Measurements from ENCODE around the gene EVA1A. TPM values are rescaled to one million over a fixed set of nuclear protein-coding genes. Genes with fewer than 3 reads are reported as not detected.

The EVA1A gene
- total and polyA plus RNA-seq, 4 donors = 45.7 to 206 (median 100) TPM

DNA sequence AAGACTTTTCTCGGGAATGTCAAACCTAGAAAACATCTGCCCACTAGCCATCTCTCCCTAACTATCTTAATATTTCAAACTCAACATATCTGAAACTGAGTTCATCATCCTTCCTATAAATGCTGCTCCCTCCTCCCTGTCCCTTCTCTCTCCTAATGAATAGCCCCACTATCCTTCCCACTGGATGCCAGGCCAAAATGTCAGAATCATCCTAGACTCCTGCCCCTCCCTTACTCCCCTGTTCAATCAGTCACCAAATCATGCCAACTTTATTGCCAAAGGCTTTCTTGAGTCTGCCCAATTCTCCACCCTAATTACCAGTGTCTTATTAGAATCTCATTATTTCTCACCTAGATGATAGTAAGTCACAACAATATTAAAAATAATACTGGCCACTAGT, 8.5 kb downstream of the EVA1A start:
- no peak for DNase-seq (ENCODE audit: low spot score)
- peaks cover 0 to 4% (median 2%) of the 10 kb centered on the region in 4 donors for H3K4me1 ChIP-seq (ENCODE audit: control insufficient read depth in 4 of 4, insufficient read depth in 4 of 4, low read length in 3 of 4)
- no peak overlapping the region for H3K27ac ChIP-seq (ENCODE audit: low read depth in 1 of 2, low read length in 2 of 2)
- H3K4me3 ChIP-seq (ENCODE audit: low read depth in 1 of 3, low read length in 3 of 3) = no peak overlapping the region
- no peaks in the 10 kb centered on the region for H3K27me3 ChIP-seq (ENCODE audit: control insufficient read depth in 4 of 4, insufficient read depth in 4 of 4, low read length in 3 of 4)
- no peaks in the 10 kb centered on the region for H3K9me3 ChIP-seq (ENCODE audit: control insufficient read depth in 4 of 4, low read length in 3 of 4)
- H3K9ac ChIP-seq (ENCODE audit: low read depth in 1 of 2, low read length in 2 of 2) = no peak overlapping the region
- TF ChIP-seq YY1 (IDR thresholded peaks at IDR 0.05) (no peak), RXRA (IDR thresholded peaks at IDR 0.05) (no peak), FOXA1 (IDR thresholded peaks at IDR 0.05) (no peak), REST (IDR thresholded peaks at IDR 0.05) (no peak), MAX (IDR thresholded peaks at IDR 0.05) (no peak), FOXA2 (IDR thresholded peaks at IDR 0.05) (no peak), HNF4G (IDR thresholded peaks at IDR 0.05) (no peak), ZBTB33 (IDR thresholded peaks at IDR 0.05) (no peak), EGR1 (IDR thresholded peaks at IDR 0.05; ENCODE audit: low read depth in 2 of 2) (no peak), HNF4A (conservative IDR thresholded peaks at IDR 0.05) (no peak), SP1 (IDR thresholded peaks at IDR 0.05) (no peak), TAF1 (conservative IDR thresholded peaks at IDR 0.05) (no peak), JUND (IDR thresholded peaks at IDR 0.05) (no peak), GABPA (IDR thresholded peaks at IDR 0.05 in 1 of 2, conservative IDR thresholded peaks at IDR 0.05 in 1 of 2) (no peak), RAD21 (IDR thresholded peaks at IDR 0.05) (no peak), NR2F2 (IDR thresholded peaks at IDR 0.05) (no peak)
- TF ChIP-seq, protein P1, sequence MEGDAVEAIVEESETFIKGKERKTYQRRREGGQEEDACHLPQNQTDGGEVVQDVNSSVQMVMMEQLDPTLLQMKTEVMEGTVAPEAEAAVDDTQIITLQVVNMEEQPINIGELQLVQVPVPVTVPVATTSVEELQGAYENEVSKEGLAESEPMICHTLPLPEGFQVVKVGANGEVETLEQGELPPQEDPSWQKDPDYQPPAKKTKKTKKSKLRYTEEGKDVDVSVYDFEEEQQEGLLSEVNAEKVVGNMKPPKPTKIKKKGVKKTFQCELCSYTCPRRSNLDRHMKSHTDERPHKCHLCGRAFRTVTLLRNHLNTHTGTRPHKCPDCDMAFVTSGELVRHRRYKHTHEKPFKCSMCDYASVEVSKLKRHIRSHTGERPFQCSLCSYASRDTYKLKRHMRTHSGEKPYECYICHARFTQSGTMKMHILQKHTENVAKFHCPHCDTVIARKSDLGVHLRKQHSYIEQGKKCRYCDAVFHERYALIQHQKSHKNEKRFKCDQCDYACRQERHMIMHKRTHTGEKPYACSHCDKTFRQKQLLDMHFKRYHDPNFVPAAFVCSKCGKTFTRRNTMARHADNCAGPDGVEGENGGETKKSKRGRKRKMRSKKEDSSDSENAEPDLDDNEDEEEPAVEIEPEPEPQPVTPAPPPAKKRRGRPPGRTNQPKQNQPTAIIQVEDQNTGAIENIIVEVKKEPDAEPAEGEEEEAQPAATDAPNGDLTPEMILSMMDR (IDR thresholded peaks at IDR 0.05; ENCODE audit: low read depth, low read length, missing input control) = no peak
- TF ChIP-seq, protein P2, sequence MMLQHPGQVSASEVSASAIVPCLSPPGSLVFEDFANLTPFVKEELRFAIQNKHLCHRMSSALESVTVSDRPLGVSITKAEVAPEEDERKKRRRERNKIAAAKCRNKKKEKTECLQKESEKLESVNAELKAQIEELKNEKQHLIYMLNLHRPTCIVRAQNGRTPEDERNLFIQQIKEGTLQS (IDR thresholded peaks at IDR 0.05) = no peak
- no peaks in the 10 kb centered on the region for H3K36me3 ChIP-seq (ENCODE audit: control insufficient read depth in 4 of 4, insufficient read depth in 3 of 4, low read depth in 1 of 4, low read length in 3 of 4)
- WGBS = 95% methylated on average over 1 of the region's 1 CpG
